MG63 (cell line): ENCODE data around the gene S100A3. TPM values are rescaled to one million over a fixed set of nuclear protein-coding genes. Genes with fewer than 3 reads are reported as not detected.
A peak's percentile ranks its signal among the peaks of the same experiment; 100 is the strongest.
"Not testable (repeated sequence)": the region's sequence is repeated elsewhere in the genome, so short reads cannot be mapped to it uniquely, and the experiment has no call there.

ENCODE experiments used
- DNase-seq: peaks from one replicate; pipeline ENCODE4 v3.0.0-alpha.2; 2020
- H3K27me3 ChIP-seq: fragments of 250-450 bp; sonication (Bioruptor Pico); 2 replicates; pipeline ENCODE4 v1.5.1; 2020; ENCODE audit warnings: mild to moderate bottlenecking, moderate library complexity
- H3K36me3 ChIP-seq: fragments of 250-450 bp; sonication (Bioruptor Pico); 2 replicates; pipeline ENCODE4 v1.5.1; 2020; ENCODE audit warnings: mild to moderate bottlenecking, moderate library complexity
- H3K4me3 ChIP-seq: fragments of 250-450 bp; sonication (Bioruptor Pico); 2 replicates; pipeline ENCODE4 v1.5.1; 2020; ENCODE audit warnings: mild to moderate bottlenecking, moderate library complexity
- H3K9me3 ChIP-seq: fragments of 250-450 bp; sonication (Bioruptor Pico); 2 replicates; pipeline ENCODE4 v1.5.1; 2020; ENCODE audit warnings: mild to moderate bottlenecking, moderate library complexity
- total RNA-seq: library from RNA; depleted of rRNA; stranded (reverse); fragments of >200 nt; shearing (Covaris generic); gene quantifications from 2 replicates; pipeline ENCODE4 v1.2.3, GENCODE V29; 2014; ENCODE audit warnings: low replicate concordance; rRNA removed

S100A3 gene
- total RNA-seq: 0.81 and 3.4 TPM in 2 replicates

- peaks cover 8% of the 10 kb centered on the region for H3K36me3 ChIP-seq
- H3K27me3 ChIP-seq: no peaks in the 10 kb centered on the region
- peak; percentile 96 for DNase-seq
- no peaks in the 10 kb centered on the region for H3K9me3 ChIP-seq
- no peak within 1 kb of the TSS for H3K4me3 ChIP-seq
Measured at GRCh38 chr1:153548722-153549688, at the start of gene S100A3. Gene S100A3 (minus strand): TSS chr1:153549258. CDS start chr1:153548485, 773 bp downstream.

GRCh38 chr1:153598309-153599172 is 49.5 kb upstream of the S100A3 start:
- no peak for DNase-seq
- H3K36me3 ChIP-seq: peaks cover 13% of the 10 kb centered on the region
- H3K4me3 ChIP-seq: no peak overlapping the region
- no peaks in the 10 kb centered on the region for H3K9me3 ChIP-seq
- no peaks in the 10 kb centered on the region for H3K27me3 ChIP-seq

- no peaks in the 10 kb centered on the region for H3K27me3 ChIP-seq
- H3K4me3 ChIP-seq: no peak overlapping the region
- H3K9me3 ChIP-seq: no peaks in the 10 kb centered on the region
- H3K36me3 ChIP-seq: peaks cover 13% of the 10 kb centered on the region
- DNase-seq: no peak
Measured at GRCh38 chr1:153597206-153597605, 48.1 kb upstream of the S100A3 start.

GRCh38 chr1:153592748-153593147 is 43.7 kb upstream of the S100A3 start:
- Histone ChIP-seq H3K4me3 (no peak overlapping the region), H3K9me3 (no peaks in the 10 kb centered on the region), H3K36me3 (no peaks in the 10 kb centered on the region), H3K27me3 (no peaks in the 10 kb centered on the region)
- DNase-seq: no peak

DNA sequence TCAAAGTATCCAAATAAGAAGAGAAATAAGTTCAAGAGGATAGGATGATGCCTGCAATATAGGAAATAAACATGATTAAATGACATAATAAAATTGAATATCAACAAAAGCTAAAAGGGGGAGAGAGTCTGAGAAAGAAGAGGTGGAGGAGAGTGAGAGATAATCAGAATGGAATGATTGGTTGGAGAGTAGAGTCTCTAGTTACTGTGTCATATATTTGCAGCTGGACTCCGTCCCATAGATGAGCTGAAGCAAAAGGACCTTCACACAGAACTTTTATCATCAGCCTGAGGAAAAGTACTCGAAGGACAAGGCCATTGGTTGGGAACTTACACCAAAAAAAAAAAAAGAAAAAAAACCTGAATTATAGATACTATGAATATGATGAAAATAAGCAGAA is 39.4 kb upstream of the S100A3 start:
- Histone ChIP-seq H3K27me3 (no peaks in the 10 kb centered on the region), H3K36me3 (no peaks in the 10 kb centered on the region)
- no peak for DNase-seq

DNA sequence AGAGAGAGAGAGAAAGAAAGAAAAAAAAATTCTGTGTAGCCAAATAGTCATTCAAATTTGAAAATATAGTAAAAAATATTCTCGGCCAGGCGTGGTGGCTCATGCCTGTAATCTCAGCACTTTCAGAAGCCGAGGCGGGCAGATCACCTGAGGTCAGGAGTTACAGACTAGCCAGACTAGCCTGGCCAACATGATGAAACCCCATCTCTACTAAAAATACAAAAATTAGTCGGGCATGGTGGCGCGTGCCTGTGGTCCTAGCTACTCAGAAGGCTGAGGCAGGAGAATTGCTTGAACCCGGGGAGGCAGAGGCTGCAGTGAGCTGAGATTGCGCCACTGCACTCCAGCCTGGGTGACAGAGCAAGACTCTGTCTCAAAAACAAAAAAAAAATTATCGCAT is 39.0 kb upstream of the S100A3 start:
- not testable (repeated sequence) for H3K27me3 ChIP-seq, H3K9me3 ChIP-seq, H3K4me3 ChIP-seq, H3K36me3 ChIP-seq, DNase-seq

More for the DNA sequence above, 39.4 kb upstream of the S100A3 start:
- H3K9me3 ChIP-seq: no peaks in the 10 kb centered on the region
- H3K4me3 ChIP-seq: no peak overlapping the region

DNA sequence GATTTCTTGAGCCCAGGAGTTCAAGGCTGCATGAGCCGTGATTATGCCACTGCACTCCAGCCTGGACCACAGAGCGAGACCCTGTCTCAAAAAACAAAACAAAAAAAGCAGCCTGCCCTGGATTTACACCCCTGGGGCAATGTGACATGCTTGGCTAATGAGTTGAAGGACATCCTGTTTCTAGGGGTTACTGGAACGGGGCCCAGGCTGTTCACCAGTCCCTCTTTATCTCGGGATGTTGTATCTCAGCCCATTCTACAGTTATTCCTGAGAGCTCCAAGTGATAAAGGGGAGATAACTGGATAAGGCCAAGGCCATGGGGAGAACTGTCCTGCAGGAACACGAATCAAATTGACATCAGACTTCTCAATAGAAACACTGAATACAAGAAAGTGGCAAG is 38.3 kb upstream of the S100A3 start:
- no peak for DNase-seq
- H3K4me3 ChIP-seq: no peak overlapping the region
- H3K27me3 ChIP-seq: no peaks in the 10 kb centered on the region
- no peaks in the 10 kb centered on the region for H3K36me3 ChIP-seq
- H3K9me3 ChIP-seq: no peaks in the 10 kb centered on the region

DNA sequence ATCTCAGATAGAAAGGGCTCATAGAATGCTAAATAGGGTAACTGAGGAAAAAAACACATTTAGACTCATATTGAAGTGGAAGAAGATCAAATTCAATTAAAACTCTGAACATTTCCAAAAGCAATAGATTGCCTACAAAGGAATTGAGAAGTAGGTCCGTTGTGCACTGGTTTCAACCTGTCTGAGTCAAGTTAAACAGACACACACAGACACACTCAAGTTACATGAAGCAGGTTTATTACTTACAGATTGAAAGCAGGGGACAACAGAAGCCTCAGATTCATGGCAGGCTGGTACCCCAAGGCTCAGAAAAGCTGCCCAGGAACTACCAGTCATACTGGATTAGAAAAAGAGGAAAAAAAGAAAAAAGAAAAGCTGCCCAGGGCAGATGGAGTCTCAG is 37.3 kb upstream of the S100A3 start:
- Histone ChIP-seq H3K36me3 (no peaks in the 10 kb centered on the region), H3K4me3 (no peak overlapping the region), H3K9me3 (no peaks in the 10 kb centered on the region), H3K27me3 (no peaks in the 10 kb centered on the region)
- DNase-seq: no peak

DNA sequence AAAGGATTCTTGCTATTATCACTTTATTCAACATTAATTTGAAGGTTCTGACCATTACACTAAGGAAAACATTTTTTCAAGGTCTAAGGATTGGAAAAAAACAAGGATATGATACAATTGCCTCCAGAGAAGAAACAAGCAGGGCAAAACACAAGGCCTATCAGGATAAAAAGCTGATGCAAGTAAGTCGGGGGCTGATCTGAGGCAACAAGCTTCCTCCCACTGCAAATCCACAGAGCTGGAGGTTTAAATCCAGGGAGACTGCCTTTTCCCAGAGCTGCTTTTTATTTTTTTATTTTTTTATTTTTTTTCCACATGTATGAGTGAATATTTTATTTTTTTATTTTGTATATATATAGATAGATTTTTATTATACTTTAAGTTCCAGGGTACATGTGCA is 35.9 kb upstream of the S100A3 start:
- H3K36me3 ChIP-seq: no peaks in the 10 kb centered on the region
- H3K27me3 ChIP-seq: no peaks in the 10 kb centered on the region
- H3K9me3 ChIP-seq: no peaks in the 10 kb centered on the region

GRCh38 chr1:153583976-153584375 is 34.9 kb upstream of the S100A3 start:
- no peaks in the 10 kb centered on the region for H3K9me3 ChIP-seq
- no peak for DNase-seq
- H3K4me3 ChIP-seq: peak overlapping the region; percentile 54; the same call in 1 of the 2 replicates
- H3K27me3 ChIP-seq: no peaks in the 10 kb centered on the region
- H3K36me3 ChIP-seq: no peaks in the 10 kb centered on the region

More for the DNA sequence above, 35.9 kb upstream of the S100A3 start:
- no peak for DNase-seq
- no peak overlapping the region for H3K4me3 ChIP-seq

DNA sequence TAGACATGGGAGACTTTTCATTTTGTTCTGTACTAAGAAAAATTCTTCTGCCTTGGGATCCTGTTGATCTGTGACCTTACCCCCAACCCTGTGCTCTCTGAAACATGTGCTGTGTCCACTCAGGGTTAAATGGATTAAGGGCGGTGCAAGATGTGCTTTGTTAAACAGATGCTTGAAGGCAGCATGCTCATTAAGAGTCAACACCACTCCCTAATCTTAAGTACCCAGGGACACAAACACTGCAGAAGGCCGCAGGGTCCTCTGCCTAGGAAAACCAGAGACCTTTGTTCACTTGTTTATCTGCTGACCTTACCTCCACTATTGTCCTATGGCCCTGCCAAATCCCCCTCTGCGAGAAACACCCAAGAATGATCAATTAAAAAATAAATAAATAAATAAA is 34.5 kb upstream of the S100A3 start:
- H3K4me3 ChIP-seq: peak overlapping the region; percentile 54
- not testable (repeated sequence) for H3K9me3 ChIP-seq, DNase-seq, H3K36me3 ChIP-seq, H3K27me3 ChIP-seq

DNA sequence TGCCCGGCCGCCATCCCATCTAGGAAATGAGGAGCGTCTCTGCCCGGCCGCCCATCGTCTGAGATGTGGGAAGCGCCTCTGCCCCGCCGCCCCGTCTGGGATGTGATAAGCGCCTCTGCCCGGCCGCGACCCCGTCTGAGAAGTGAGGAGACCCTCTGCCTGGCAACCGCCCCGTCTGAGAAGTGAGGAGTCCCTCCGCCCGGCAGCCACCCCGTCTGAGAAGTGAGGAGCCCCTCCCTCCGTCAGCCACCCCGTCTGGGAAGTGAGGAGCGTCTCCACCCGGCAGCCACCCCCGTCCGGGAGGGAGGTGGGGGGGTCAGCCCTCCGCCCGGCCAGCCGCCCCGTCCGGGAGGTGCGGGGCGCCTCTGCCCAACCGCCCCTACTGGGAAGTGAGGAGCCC is 33.8 kb upstream of the S100A3 start:
- not testable (repeated sequence) for H3K27me3 ChIP-seq, H3K9me3 ChIP-seq, H3K36me3 ChIP-seq
- H3K4me3 ChIP-seq: peak overlapping the region; percentile 54
- DNase-seq: peak; percentile 80

- Histone ChIP-seq H3K27me3 (no peaks in the 10 kb centered on the region), H3K4me3 (no peak overlapping the region), H3K36me3 (no peaks in the 10 kb centered on the region), H3K9me3 (no peaks in the 10 kb centered on the region)
- DNase-seq: no peak
Measured at GRCh38 chr1:153578936-153579335, 29.9 kb upstream of the S100A3 start.

GRCh38 chr1:153578490-153578889 is 29.4 kb upstream of the S100A3 start:
- no peak for DNase-seq
- Histone ChIP-seq H3K36me3 (no peaks in the 10 kb centered on the region), H3K27me3 (no peaks in the 10 kb centered on the region), H3K4me3 (no peak overlapping the region), H3K9me3 (no peaks in the 10 kb centered on the region)

GRCh38 chr1:153577624-153578051 is 28.6 kb upstream of the S100A3 start:
- H3K9me3 ChIP-seq: no peaks in the 10 kb centered on the region
- H3K4me3 ChIP-seq: no peak overlapping the region
- DNase-seq: peak; percentile 82
- no peaks in the 10 kb centered on the region for H3K36me3 ChIP-seq
- no peaks in the 10 kb centered on the region for H3K27me3 ChIP-seq

DNA sequence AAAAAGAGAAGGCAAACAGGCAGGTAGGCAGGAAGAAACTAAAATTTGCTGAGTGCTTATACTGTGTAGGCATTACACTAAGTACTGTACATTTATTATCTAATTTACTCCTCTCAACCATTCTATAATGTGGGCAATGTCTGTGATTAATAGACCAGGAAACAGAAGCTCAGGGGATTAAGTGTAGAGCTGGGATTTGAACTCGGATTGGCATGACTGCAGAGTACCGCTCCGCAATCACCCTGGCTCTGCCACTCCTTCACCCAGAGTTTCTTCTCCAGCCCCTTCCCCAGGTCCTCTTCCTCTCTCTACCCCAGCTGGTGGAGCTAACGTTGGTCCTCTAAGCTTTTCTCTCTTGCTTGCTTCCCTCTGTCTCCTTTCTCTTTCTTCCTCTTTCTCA is 28.1 kb upstream of the S100A3 start:
- DNase-seq: no peak
- H3K36me3 ChIP-seq: no peaks in the 10 kb centered on the region
- H3K27me3 ChIP-seq: no peaks in the 10 kb centered on the region
- no peaks in the 10 kb centered on the region for H3K9me3 ChIP-seq
- no peak overlapping the region for H3K4me3 ChIP-seq

- not testable (repeated sequence) for H3K9me3 ChIP-seq, H3K36me3 ChIP-seq, DNase-seq, H3K4me3 ChIP-seq, H3K27me3 ChIP-seq
Measured at GRCh38 chr1:153575497-153575896, 26.4 kb upstream of the S100A3 start.
